ENCODE results near the gene E2F4. TPM values are rescaled to one million over a fixed set of nuclear protein-coding genes. Genes with fewer than 3 reads are reported as not detected.
A peak's percentile ranks its signal among the peaks of the same experiment; 100 is the strongest.

E2F4 gene
- total RNA-seq, 1 donor from 2014 or later: 35.7 TPM

- no peak for DNase-seq
- ATAC-seq: no peak
- intact Hi-C loops (cut with micrococcal nuclease): no loop called here
Observed at GRCh38 chr16:67201411-67202345, 9.7 kb downstream of the E2F4 start.

GRCh38 chr16:67202426-67202825 lies 10.5 kb downstream of the E2F4 start:
- intact Hi-C loops (cut with micrococcal nuclease): no loop called here
- no peak for DNase-seq
- ATAC-seq: no peak

DNA sequence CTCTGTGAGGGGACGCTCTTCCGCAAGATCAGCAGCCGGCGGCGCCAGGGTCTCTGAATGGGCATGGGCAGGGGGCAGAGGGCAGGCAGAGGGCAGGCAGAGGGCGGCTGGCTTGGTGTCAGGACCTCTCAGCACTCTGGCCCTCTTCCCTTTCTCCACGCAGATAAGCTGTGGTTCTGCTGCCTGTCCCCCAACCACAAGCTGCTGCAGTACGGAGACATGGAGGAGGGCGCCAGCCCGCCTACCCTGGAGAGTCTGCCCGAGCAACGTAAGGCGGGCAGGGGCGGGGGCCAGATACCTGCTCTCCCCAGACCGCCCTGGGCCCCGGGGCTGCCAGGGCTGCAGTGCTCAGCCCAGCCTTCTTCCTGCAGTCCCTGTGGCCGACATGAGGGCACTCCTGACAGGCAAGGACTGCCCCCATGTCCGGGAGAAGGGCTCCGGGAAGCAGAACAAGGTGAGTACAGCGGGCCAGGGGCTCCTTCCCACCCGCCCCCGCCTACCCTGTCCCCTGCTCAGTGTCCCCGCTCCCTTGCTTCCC lies 11.1 kb downstream of the E2F4 start:
- intact Hi-C loops (cut with micrococcal nuclease): no loop called here
- DNase-seq (no peak), ATAC-seq (no peak)

- ATAC-seq: no peak
- DNase-seq: no peak
- intact Hi-C loops (cut with micrococcal nuclease): no loop called here
Observed at GRCh38 chr16:67204076-67204475, 12.1 kb downstream of the E2F4 start.

DNA sequence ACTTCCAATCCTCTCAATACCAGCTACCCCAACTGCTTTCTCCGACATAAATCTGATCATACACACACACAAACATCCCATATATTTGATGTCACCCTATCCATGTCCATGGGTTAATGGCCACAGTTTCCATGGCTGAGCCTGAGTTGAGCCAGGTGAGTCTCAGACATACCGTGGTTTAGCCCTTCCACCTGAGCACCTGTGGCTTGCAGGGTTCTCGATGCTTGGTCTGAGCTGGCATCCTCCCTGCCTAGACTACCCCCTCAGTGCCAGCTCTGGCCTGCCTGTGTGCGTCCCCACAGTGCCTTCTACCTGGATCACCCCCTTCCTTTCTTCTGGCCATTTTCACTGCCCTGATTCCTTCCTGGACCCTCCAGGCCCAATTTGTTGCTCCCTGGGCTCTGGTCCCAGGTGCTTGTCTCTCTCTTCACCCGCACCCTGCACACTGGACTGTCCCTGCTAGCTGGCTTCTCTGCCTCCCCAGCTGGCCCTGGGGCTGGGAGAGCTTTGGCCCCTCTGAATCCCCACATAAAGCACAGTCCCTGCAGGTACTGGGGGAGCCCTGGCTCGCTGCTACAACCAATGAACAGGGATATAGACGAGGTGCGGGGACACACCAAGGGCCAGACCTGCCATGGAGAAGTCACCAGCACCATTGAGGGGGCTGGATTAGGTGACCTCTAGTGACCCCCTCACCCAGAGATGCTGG lies 14.3 kb downstream of the E2F4 start:
- ATAC-seq (no peak), DNase-seq (no peak)
- intact Hi-C loops (cut with micrococcal nuclease): no loop called here

- no peak for DNase-seq
- intact Hi-C loops (cut with micrococcal nuclease): no loop called here
- no peak for ATAC-seq
Observed at GRCh38 chr16:67206838-67207248, 14.9 kb downstream of the E2F4 start.

DNA sequence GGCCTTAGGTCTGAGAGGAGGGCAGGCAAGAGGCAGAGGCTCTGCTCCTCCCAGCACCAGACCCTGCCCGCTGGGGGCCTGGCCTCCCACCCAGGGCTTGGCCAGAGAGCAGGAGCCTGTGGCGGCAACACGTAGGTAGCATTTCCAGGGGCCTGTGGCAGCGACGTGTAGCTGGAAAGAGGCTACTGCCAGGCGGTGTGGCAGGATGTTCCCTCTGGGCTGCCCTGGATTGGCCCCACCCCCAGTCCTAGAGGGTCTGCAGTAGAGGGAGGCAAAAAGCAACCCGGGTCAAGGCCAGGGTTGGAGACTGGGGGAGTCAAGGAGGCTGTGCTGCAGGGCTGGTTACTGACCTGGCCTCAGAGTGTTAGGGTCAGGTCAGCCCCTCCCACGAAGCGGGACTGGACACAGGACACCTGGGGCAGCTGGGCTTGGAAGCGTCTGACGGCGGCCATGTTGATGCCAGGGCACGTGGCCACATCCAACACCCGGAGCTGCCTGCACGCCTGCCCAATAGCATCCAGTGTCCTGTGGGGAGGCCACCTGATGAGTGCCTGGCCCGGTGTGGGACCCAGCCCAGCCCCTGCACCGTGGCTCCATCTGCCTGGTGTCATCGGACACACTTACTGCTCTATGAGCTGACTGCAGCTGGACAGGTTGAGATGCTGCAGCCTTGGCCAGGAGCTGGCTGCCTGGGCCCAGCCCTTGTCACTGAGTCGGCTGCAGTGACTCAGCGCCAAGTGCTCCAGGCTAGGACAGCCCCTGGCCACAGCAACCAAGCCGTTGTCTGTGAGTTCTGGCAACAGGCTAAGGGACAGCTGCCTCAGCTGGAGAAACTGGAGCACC lies 15.5 kb downstream of the E2F4 start:
- DNase-seq (no peak), ATAC-seq (no peak)
- intact Hi-C loops (cut with micrococcal nuclease): no loop called here

DNA sequence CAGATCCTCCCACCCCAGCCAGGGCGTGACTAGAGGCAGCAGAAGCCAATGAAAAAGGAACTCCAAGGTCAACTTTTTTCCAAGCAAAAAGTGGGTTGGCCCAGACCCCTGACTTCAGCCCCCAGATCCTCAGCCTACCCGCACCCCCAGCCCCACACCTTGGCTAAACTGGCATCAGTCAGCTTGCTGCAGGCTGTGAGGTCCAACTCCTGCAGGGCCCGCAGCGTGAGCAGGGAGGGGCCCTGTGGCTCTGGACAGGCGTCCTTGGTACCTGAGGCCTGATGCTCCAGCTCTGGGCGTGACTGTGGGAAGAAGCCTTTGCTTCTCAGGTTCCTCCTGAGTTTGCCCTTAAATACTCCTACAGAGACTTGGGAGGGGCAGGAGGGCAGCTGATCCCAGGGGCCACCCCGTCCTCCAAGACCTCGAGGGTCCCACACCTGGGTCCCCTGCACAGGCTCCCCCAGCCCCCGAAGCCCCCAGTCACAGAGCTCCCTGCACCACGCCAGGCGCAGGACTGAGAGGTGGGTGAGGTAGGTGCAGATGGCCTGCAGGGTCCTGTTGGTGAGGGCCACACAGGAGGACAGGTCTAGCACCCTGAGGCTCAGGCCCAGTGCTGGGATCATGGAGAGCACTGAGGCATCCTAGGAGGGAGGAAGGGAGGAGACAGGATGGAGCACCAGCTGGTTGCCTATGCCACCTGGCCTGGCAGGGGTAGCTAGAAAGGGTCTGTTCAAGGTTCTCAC lies 16.4 kb downstream of the E2F4 start:
- intact Hi-C loops (cut with micrococcal nuclease): no loop called here
- ATAC-seq (no peak), DNase-seq (no peak)

GRCh38 chr16:67209565-67209964 lies 17.6 kb downstream of the E2F4 start:
- no peak for DNase-seq
- intact Hi-C loops (cut with micrococcal nuclease): no loop called here
- ATAC-seq: no peak

- no peak for DNase-seq
- ATAC-seq: no peak
- intact Hi-C loops (cut with micrococcal nuclease): no loop called here
Observed at GRCh38 chr16:67210069-67210937, 18.3 kb downstream of the E2F4 start.

GRCh38 chr16:67211674-67212073 lies 19.7 kb downstream of the E2F4 start:
- ATAC-seq (no peak), DNase-seq (no peak)
- intact Hi-C loops (cut with micrococcal nuclease): no loop called here

- intact Hi-C loops (cut with micrococcal nuclease): no loop called here
- ATAC-seq: no peak
- DNase-seq: no peak
Observed at GRCh38 chr16:67212766-67213165, 20.8 kb downstream of the E2F4 start.

DNA sequence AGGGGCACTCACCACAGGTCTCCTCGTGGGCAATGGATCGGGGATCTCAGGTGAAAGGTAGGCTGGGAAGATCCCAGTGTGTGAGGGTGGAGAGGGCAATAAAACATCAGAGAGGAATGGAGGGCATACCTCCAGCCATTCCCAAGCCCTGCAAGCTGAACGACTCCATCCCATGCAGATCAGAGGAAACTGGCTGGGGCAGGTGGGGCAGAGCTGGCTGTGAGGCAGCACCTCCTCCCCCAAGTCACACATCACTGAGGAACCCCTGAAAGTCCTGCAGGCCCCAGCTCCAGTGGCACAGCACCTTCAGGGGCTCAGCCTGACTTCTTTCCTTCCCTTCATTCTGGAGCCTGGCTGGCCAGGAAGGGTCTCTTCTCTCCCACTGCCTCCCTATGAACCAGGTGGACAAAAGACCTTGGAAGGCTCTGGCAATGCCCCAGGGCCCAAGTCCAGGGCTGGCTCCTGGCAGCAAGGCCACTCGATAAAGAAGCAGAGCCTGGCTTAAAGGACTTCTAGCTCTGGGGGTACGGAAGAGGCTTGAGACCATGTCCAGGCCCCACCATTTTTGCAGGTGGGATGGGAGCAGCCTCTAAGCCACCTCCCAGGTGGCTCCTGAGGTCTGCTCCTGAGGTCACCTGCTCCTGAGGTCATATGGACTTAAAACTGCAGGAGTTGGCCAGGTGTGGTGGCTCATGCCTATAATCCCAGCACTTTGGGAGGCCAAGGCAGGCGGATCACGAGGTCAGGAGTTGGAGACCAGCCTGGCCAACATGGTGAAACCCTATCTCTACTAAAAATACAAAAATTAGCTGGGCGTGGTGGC lies 21.5 kb downstream of the E2F4 start:
- ATAC-seq (no peak), DNase-seq (no peak)
- intact Hi-C loops (cut with micrococcal nuclease): no loop called here

GRCh38 chr16:67215706-67216105 lies 23.8 kb downstream of the E2F4 start:
- no peak for ATAC-seq
- intact Hi-C loops (cut with micrococcal nuclease): no loop called here
- no peak for DNase-seq

GRCh38 chr16:67216612-67217490 lies 24.9 kb downstream of the E2F4 start:
- intact Hi-C loops (cut with micrococcal nuclease): no loop called here
- peak; percentile 93 for ATAC-seq
- DNase-seq: peak; percentile 72

GRCh38 chr16:67223992-67224391 lies 32.0 kb downstream of the E2F4 start:
- intact Hi-C loops (cut with micrococcal nuclease): no loop called here
- ATAC-seq (no peak), DNase-seq (no peak)
